ENCODE results near the gene COL24A1. TPM values are rescaled to one million over a fixed set of nuclear protein-coding genes. Genes with fewer than 3 reads are reported as not detected.

The COL24A1 gene
- total RNA-seq, 4 donors from 2014 or later = 1.2 to 4.7 (median 3.3) TPM

GRCh38 chr1:85911742-85912141 lies 244.8 kb downstream of the COL24A1 start:
- H3K27ac ChIP-seq = no peak overlapping the region
- no peaks in the 10 kb centered on the region for H3K27me3 ChIP-seq
- no peaks in the 10 kb centered on the region for H3K36me3 ChIP-seq
- no peak overlapping the region for H3K4me3 ChIP-seq
- no peaks in the 10 kb centered on the region for H3K4me1 ChIP-seq
- TF ChIP-seq POLR2AphosphoS5 (IDR thresholded peaks at IDR 0.05) (no peak), POLR2A (IDR thresholded peaks at IDR 0.05) (no peak), CTCF (IDR thresholded peaks at IDR 0.05) (no peak), EP300 (IDR thresholded peaks at IDR 0.05) (no peak)
- no peaks in the 10 kb centered on the region for H3K9me3 ChIP-seq
- WGBS, 2 donors (ENCODE audit: low coverage in 1 of 2) = 64 to 82% methylated on average over 3 of the region's 3 CpGs
- no peak for ATAC-seq

- Histone ChIP-seq H3K9me3 (no peaks in the 10 kb centered on the region), H3K27me3 (no peaks in the 10 kb centered on the region), H3K27ac (no peak overlapping the region), H3K36me3 (no peaks in the 10 kb centered on the region), H3K4me3 (no peak overlapping the region), H3K4me1 (peaks cover 0 to 8% (median 0%) of the 10 kb centered on the region in 3 donors)
- TF ChIP-seq POLR2AphosphoS5 (IDR thresholded peaks at IDR 0.05) (no peak), CTCF (IDR thresholded peaks at IDR 0.05) (no peak), POLR2A (IDR thresholded peaks at IDR 0.05) (no peak), EP300 (IDR thresholded peaks at IDR 0.05) (no peak)
- ATAC-seq = no peak
Observed at GRCh38 chr1:85900921-85901320, 255.7 kb downstream of the COL24A1 start.

GRCh38 chr1:85898861-85899260 lies 257.7 kb downstream of the COL24A1 start:
- no peak for ATAC-seq
- 70 to 81% methylated on average over 2 of the region's 2 CpGs for WGBS, 2 donors (ENCODE audit: low coverage in 1 of 2)
- Histone ChIP-seq H3K36me3 (no peaks in the 10 kb centered on the region), H3K9me3 (no peaks in the 10 kb centered on the region), H3K27me3 (no peaks in the 10 kb centered on the region), H3K4me1 (peaks cover 0 to 8% (median 0%) of the 10 kb centered on the region in 3 donors), H3K4me3 (no peak overlapping the region), H3K27ac (no peak overlapping the region)
- TF ChIP-seq POLR2A (IDR thresholded peaks at IDR 0.05) = no peak
- no peak for TF ChIP-seq POLR2AphosphoS5 (IDR thresholded peaks at IDR 0.05)
- TF ChIP-seq CTCF (IDR thresholded peaks at IDR 0.05) = no peak
- no peak for TF ChIP-seq EP300 (IDR thresholded peaks at IDR 0.05)

GRCh38 chr1:85894651-85895050 lies 261.9 kb downstream of the COL24A1 start:
- H3K27me3 ChIP-seq = no peaks in the 10 kb centered on the region
- no peaks in the 10 kb centered on the region for H3K4me1 ChIP-seq
- no peak overlapping the region for H3K4me3 ChIP-seq
- no peak overlapping the region for H3K27ac ChIP-seq
- 21 to 23% methylated on average over 4 of the region's 4 CpGs for WGBS, 2 donors (ENCODE audit: low coverage in 1 of 2)
- TF ChIP-seq POLR2AphosphoS5 (IDR thresholded peaks at IDR 0.05) (no peak), CTCF (IDR thresholded peaks at IDR 0.05) (peak in 3 of 4 experiments; percentile 7 to 39 (median 16))
- no peak for ATAC-seq
- no peaks in the 10 kb centered on the region for H3K9me3 ChIP-seq
- H3K36me3 ChIP-seq = no peaks in the 10 kb centered on the region

- no peaks in the 10 kb centered on the region for H3K9me3 ChIP-seq
- 93% methylated on average over 2 of the region's 2 CpGs for WGBS, 2 donors (ENCODE audit: low coverage in 1 of 2)
- TF ChIP-seq POLR2AphosphoS5 (IDR thresholded peaks at IDR 0.05) = no peak
- TF ChIP-seq EP300 (IDR thresholded peaks at IDR 0.05) = no peak
- no peak for TF ChIP-seq CTCF (IDR thresholded peaks at IDR 0.05)
- TF ChIP-seq POLR2A (IDR thresholded peaks at IDR 0.05) = no peak
- H3K27ac ChIP-seq = no peak overlapping the region
- no peak for ATAC-seq
- H3K4me3 ChIP-seq = no peak overlapping the region
- no peaks in the 10 kb centered on the region for H3K4me1 ChIP-seq
- no peaks in the 10 kb centered on the region for H3K27me3 ChIP-seq
- H3K36me3 ChIP-seq = no peaks in the 10 kb centered on the region
Observed at GRCh38 chr1:85892366-85892765, 264.2 kb downstream of the COL24A1 start.
